ENCODE data around the gene XYLT2.

GRCh38 chr17:50319306-50320004 is 26.5 kb upstream of the XYLT2 start:
- no peak for TF ChIP-seq POLR2A (IDR thresholded peaks at IDR 0.05)
- TF ChIP-seq, protein P1, sequence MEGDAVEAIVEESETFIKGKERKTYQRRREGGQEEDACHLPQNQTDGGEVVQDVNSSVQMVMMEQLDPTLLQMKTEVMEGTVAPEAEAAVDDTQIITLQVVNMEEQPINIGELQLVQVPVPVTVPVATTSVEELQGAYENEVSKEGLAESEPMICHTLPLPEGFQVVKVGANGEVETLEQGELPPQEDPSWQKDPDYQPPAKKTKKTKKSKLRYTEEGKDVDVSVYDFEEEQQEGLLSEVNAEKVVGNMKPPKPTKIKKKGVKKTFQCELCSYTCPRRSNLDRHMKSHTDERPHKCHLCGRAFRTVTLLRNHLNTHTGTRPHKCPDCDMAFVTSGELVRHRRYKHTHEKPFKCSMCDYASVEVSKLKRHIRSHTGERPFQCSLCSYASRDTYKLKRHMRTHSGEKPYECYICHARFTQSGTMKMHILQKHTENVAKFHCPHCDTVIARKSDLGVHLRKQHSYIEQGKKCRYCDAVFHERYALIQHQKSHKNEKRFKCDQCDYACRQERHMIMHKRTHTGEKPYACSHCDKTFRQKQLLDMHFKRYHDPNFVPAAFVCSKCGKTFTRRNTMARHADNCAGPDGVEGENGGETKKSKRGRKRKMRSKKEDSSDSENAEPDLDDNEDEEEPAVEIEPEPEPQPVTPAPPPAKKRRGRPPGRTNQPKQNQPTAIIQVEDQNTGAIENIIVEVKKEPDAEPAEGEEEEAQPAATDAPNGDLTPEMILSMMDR (IDR thresholded peaks at IDR 0.05), result no peak
